HG02943 (cell line): ENCODE results near the gene ADCY10.
"Not testable (repeated sequence)": the region's sequence is repeated elsewhere in the genome, so short reads cannot be mapped to it uniquely, and the experiment has no call there.

ENCODE experiments used
- ATAC-seq: cut with Tn5 transposase; IDR thresholded peaks from one replicate; pipeline ENCODE4 v1.9.1; 2021; ENCODE audit warnings: mild to moderate bottlenecking, low read depth, moderate library complexity; ENCODE audit not compliant: unreplicated experiment

Gene ADCY10

DNA sequence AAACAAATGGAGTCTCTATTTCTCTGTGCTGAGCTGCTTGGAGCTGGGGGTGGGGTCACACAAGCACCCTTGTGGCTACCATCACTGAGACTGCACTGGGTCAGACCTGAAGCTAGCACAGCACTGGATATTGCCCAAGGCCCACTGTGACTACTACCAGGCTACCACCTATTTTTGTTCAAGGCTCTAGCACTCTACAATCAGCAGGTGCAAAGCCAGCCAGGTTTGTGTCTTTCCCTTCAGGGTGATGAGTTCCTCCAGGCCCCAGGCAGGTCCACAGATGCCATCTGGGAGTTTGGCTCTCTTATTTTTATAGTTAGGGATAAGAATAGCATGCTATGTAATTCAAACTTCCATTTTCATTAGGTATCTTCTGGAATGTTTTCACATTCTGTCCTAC, 23.5 kb downstream of the ADCY10 start:
- ATAC-seq, result no peak

DNA sequence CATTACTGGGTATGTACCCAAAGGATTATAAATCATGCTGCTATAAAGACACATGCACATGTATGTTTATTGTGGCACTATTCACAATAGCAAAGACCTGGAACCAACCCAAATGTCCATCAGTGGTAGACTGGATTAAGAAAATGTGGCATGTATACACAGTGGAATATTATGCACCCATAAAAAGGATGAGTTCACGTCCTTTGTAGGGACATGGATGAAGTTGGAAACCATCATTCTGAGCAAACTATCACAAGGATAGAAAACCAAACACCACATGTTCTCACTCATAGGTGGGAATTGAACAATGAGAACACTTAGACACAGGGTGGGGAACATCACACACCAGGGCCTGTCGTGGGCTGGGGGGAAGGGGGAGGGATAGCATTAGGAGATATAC, 26.7 kb downstream of the ADCY10 start:
- not testable (repeated sequence) for ATAC-seq

DNA sequence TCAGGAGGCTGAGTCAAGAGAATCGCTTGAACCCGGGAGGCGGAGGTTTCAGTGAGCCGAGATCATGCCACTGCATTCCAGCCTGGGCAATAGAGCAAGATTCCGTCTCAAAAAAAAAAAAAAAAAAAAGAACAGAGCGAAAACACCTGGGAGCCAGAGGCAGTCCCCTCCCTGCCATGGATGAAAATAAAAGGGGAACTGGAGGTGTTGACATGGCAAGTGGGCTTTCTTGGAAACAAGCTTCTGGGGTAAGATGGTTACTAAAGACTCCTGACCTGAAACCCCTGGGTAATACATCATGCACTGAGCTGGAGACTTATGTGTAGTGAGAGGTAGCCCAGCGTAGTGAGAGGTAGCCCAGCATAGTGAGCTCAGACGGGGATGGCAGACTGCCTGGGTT, 31.6 kb downstream of the ADCY10 start:
- ATAC-seq, result no peak

DNA sequence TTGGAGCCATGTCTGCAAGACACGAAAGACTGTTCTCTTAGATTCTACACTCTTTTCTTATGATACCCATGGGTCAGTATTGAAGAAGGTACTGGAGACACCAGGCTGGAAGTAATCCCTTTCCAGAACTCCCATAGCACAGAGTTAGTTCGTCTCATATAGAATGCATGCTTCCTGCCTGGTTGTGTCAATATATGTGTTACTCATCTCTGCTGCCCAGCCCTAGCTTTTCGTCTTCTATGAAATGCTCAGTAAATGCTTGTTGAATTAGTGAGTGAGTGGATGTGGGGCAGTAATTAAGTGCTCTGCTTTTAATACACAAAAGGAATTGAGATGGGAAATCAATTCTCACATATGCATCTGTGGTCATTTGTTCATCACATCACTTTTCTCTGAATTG, 32.1 kb downstream of the ADCY10 start:
- no peak for ATAC-seq

DNA sequence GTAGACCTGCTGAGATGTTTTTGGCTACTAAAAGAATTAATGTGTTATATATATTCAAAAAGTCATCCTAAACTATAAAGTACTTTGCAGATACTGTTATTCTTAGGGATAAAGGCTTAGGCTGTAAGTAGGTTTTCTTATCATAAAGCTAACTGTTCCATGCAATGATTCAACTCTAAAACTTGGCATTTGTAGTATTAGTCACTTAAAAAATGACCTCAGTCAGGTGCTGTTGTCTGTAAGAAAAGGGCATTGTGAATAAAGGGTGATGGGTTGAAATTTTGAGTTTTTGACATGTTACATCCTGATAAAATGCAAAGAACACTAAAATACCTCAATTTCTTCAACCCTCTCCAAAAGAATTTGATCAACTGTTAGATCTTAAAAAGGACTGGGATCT, 32.9 kb downstream of the ADCY10 start:
- no peak for ATAC-seq

DNA sequence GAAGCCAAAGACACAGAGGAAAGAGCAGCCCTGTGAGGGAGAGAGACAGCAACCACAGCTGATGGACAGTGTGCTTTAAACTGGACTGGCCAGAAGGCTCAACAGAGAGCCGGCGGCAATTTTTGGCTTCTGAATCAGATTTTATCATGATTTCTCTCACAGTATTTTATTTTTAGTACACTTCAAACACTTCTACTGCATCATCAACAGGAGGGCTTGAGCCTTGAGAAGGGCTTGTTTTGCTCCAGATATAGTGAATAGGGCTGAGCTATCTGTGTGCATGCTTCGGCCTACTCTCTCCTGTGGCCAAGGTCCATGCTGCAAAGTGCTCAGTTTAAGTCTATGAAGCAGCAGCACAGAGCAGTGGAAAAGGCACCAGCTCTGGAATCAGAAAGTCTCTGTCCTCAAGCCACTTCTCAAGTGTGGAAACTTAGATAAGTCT, 33.3 kb downstream of the ADCY10 start:
- no peak for ATAC-seq

DNA sequence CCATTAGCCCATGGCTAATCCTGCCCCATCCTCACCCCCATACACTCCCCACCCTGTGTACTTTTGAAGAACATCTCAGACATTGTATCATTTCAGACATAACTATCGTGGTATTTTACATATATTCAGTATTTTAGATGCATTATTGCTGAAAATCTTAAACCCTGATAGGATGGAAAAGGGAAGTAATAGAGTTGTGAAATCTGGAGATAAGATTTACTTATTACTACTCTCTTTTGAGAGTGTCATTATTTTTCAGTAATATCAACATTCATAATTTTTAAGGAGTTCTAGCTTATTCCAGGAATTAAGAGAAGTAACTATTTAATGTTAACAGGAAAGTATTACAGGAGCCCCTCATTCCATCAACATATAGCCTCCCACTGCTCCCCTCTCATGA, 34.4 kb downstream of the ADCY10 start:
- no peak for ATAC-seq

DNA sequence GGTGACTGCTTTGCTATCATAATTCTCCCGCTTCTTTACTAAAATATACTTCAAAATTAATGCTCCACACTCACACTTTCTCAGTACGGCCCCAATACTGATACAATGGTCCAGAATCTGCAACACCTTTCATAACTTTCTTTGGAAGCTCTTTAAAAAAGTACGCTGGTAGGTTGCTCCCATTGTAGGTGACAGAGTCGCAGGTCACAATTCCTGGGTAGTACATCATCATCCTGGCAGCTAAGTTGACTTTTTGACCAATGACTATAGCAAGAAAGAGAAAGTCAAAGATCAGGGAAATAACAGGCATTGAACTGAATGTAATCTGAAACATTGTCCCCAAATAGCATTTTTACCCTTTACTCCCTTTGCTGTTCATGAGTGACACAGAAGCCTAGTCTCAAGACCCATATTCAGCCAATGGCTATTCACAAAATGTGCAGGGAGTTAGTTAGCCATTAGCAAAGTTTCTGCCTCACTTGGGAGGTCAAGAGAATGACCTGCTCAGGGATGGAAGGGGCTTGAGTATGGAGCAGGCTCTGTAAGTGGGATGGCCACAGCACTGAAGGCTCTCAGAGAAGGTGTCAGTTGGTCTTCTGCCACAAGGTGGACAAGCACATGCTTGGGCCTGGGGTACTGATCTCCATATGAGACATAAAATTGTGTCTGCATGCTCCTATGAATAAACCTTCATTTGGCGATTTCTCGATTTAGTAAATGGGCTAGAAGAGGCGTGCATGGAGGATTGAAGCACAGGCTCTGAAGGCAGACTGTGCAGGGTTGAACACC, 35.4 kb downstream of the ADCY10 start:
- no peak for ATAC-seq

DNA sequence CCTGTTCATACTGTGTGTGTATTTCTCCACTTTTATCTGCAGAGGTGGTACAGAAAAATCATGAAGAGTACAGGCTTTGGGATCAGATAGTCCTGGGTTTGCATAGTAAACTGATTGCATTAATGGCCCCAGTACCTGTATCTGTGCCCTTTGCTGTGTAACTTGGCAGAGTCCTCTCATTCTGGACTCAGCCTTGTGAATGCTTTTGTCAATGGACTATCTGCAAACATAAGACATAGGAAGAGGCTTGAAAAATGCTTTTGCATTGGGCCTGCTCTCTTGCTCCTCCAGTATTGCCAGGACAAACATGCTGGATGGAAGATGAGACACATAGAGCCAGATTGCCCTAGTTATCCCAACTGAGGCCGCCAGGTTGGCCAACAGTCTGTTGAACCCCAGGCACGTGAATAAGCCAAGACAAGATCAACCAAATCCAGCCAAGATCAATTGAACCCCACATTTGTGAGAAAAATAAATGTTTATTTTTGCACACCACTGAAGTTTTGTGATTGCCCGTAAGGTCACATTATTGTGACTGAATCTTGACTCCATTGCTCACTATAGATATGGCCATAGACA, 37.2 kb downstream of the ADCY10 start:
- no peak for ATAC-seq

DNA sequence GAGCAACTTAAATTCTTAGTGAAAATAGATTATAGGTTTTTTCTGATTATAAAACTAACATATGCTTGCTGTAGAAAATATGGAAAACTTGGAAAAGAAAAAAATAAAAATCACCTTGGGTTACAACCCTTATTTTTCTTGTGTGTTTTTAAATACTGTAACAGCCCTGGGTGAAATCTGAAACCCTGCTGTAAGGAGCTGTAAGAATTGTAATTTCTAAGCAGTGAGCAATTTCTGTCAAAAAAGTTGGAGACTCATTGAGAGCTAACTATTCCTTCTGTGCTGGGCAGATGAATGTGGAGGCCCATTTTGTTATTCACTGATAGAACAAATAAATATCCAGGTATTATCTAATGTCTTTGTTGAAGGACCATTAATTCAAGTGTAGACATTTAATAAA, 42.6 kb downstream of the ADCY10 start:
- no peak for ATAC-seq

DNA sequence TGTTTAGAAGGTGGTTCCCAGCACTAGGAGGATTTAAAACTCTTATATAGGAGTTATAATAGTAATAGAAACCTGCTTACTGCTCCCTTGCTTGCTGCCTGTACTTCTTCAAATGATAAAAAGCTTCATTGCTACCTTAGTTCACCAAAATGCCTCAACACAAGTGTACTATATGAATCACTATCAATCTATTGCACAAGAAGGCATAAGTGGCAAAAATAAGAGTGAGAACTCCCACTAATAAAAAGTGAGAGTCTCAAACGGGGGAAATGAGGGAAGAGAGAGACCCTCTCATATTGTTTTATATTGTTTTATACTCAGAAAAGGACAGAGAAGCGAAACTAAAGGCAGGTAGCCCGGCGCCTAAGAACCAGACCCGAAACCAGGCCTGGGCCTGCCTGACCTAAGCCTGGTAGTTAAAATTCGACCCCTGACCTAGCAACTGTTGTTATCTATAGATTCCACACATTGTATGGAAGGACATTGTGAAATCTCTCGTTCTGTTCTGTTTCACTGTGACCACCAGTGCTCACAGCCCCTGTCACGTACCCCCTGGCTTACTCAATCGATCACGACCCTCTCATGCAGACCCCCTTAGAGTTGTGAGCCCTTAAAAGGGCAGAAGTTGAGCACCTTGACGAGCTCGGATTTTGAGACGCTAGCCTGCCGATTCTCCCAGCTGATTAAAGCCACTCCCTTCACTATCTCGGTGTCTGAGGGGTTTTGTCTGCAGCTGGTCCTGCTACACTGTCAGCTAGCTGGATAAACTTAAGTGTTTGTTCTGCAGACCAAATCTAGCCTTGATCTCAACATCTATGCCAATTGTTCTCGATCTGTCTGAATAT, 44.6 kb downstream of the ADCY10 start:
- not testable (repeated sequence) for ATAC-seq

DNA sequence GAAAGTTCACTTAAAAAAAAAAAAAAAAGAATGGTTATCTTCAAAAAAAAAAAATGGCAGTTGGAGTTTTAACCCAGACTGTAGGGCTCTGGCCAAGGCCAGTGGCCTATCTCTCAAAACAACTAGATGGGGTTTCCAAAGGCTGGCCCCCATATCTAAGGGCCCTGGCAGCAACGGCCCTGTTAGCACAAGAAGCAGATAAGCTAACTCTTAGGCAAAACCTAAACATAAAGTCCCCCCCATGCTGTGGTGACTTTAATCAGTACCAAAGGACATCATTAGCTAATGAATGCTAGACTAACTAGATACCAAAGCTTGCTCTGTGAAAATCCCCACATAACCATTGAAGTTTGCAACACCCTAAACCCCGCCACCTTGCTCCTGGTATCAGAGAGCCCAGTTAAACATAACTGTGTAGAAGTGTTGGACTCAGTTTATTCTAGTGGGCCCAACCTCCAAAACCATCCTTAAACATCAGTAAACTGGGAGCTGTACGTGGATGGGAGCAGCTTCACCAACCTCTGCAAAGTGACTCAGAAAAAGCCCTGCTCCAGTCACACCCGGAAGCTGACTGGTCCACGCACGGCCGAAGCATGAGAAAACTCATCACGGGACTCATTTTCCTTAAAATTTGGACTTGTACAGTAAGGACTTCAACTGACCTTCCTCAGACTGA, 47.1 kb downstream of the ADCY10 start:
- not testable (repeated sequence) for ATAC-seq

DNA sequence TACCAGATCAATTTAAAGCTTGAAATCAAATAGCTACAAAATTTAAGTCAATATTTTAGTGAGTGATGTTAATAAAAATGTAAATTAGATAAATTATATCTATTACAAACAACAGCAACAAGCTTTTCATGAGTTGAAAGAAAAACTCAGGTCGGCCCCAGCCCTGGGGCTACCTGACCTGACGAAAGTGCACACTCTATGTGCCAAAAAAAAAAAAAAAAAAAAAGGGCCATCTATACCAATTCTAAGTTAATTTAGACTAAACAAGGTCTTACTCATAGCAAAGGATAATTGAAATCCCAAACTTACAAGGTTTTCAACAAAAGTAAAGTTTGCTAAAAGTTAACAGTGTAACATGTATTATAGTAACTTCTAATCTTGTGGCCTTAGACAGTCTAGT, 47.6 kb downstream of the ADCY10 start:
- ATAC-seq, result not testable (repeated sequence)

DNA sequence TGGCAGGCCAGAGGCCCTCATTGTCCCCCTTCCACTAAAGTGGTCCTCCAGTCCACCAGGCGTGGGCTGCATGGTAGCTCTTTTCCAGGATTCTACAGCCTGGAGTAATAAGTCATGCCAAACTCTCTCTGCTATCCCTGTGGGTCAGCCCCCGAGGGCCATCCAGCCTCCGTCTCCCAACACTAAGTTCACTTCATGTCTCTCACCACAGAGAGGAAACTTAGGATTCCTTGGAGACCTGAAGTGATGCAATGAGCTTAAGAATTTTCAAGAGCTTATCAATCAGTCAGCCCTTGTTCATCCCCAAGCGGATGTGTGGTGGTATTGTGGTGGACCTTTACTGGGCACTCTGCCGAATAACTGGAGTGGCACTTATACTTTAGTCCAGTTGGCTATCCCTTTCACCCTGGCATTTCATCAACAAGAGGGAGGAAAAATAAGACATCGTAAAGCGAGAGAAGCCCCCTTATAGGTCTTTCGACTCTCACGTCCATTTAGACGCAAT, 48.1 kb downstream of the ADCY10 start:
- ATAC-seq, result not testable (repeated sequence)

DNA sequence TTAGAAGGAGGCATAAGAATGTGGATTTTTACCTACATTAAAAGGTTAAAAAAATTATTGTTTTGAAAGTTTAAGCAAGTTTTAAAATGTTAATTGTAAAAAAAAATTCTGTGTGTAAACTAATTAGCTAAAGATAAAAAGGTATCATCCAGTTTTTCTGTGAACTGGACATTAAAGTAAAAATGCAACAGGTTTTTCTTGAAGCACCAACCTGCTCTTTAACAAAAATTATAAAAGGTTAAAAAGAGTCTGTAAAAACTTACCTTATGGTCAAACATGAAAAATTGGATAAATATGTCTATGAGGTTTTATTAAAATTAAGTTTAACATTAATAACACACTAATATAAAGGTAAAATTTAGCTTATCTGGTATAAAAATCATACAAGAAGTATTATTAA, 48.7 kb downstream of the ADCY10 start:
- not testable (repeated sequence) for ATAC-seq

DNA sequence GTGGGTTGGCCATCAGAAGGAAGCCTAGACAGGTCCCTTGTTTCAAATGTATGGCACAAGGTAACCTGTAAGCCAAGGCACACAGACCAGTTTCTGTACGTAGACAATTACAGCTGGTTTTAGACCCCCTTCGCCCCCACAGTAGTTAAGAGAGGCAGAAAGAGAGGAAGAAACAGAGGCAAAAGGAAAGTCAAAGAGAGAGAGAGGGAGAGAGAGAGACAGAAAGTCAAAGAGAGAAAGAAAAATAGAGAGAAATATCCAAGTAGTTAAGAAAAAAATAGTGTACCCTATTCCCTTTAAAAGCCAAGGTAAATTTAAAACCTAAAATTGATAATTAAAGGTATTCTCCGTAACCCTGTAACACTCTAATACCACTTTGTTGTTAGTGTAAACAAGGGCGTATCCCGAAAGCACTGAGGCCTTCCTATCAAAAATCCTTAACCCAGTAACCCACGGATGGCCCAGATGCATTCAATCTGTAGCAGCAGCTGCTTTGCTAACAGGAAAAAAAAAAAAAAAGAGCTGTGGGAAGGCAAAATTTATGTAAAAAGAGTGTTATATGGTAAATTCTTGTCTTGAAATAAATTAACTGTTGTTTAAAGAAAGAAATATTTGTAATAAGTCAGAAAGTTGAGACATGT, 49.4 kb downstream of the ADCY10 start:
- ATAC-seq, result no peak

DNA sequence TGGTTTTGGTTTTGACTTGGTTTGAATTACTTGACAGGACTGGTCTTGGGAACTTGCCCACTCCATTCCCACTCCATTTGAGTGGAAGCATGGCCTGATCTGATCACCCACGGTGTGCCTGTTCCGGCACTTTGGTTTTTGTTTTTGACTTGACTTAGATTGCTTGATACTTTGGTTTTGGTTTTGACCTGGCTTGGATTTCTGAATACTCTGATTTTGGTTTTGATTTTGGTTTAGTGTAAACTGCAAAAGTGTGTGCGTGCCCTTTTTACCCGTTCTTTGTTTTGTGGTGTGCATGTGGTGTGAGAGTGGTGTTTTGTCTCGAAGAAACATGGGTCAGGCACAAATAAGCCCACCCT, 50.0 kb downstream of the ADCY10 start:
- no peak for ATAC-seq

DNA sequence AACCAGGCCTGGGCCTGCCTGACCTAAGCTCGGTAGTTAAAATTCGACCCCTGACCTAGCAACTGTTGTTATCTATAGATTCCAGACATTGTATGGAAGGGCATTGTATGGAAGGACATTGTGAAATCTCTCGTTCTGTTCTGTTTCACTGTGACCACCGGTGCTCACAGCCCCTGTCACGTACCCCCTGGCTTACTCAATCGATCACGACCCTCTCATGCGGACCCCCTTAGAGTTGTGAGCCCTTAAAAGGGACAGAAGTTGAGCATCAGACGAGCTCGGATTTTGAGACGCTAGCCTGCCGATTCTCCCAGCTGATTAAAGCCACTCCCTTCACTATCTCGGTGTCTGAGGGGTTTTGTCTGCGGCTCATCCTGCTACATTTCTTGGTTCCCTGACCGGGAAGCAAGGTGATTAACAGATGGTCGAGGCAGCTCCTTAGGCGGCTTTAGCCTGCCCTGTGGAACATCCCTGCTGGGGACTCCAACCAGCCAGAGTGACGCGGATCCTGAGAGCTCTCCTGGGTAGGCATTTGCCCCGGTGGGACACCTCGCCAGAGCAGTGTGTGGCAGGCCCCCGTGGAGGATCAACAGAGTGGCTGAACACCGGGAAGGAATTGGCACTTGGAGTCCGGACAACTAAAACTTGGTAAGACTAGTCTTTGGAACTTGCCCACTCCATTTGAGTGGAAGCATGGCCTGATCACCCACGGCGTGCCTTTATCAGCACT, 50.6 kb downstream of the ADCY10 start:
- not testable (repeated sequence) for ATAC-seq

DNA sequence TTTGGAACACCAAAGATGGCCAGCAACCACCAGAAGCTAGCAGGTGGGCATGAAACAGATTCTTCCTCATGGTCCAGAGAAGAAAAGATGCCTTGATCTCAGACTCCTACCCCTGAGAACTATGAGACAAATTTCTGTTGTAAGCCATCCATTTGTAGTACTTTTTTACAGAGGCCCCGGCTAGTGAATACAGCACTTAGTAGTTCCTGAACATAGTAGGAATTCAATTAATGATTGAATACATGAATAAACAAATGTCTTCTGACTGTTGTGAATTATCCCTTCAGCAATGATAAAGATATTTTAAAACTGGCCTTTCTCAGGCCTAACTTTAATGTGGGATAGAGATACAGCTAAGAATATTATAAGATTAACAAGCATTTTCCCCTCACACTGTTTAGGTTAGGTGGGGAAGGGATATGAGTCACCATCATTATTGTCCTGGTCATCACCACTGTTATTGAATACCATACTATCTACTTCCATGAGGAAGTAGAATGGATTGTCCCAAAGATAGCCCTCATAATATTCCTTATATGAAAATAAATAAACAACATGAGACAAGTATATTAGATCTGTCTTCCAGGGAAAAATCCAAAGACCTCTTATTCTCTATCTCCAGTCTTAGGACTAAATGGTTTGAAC, 51.4 kb downstream of the ADCY10 start:
- ATAC-seq, result no peak
